Panc1 (cell line): ENCODE measurements around the gene TRIO. TPM values are rescaled to one million over a fixed set of nuclear protein-coding genes. Genes with fewer than 3 reads are reported as not detected.

Experiments used
- ATAC-seq: fragments of 200-7000 bp; cut with Tn5 transposase; 2 replicates; pipeline ENCODE4 v1.9.1; 2020; ENCODE audit warnings: mild to moderate bottlenecking, moderate library complexity
- BruUV-seq: library from RNA; stranded (reverse); fragments of 400-500 nt; replicated peaks from 2 replicates; lab custom pipeline; 2021; lab: Mats Ljungman, UMichigan
- CTCF ChIA-PET: fragments of 300-600 bp; sonication (Branson Sonifier 250); formaldehyde crosslinking; loops from one replicate; lab custom pipeline; 2022; ENCODE audit warnings: antibody characterized with exemption; lab: Charles Lee
- POLR2A ChIA-PET: fragments of 300-600 bp; sonication (Branson Sonifier 250); formaldehyde crosslinking; loops from one replicate; lab custom pipeline; 2022; ENCODE audit warnings: antibody characterized with exemption; lab: Charles Lee
- DNase-seq: peaks from one replicate; pipeline ENCODE4 v3.0.0-alpha.2; 2010; ENCODE audit warnings: low read depth, low spot score
- H3K27ac ChIP-seq: 2 replicates; pipeline ENCODE4 v1.5.1; 2011; ENCODE audit warnings: mild to moderate bottlenecking, low read length, inconsistent platforms
- H3K27me3 ChIP-seq: fragments of 200-500 bp; sonication (Bioruptor generic); 2 replicates; pipeline ENCODE4 v1.6.0; 2014; ENCODE audit warnings: low read length, inconsistent platforms; ENCODE audit not compliant: control insufficient read depth, insufficient read depth
- H3K36me3 ChIP-seq: fragments of 200-500 bp; sonication (Bioruptor generic); 2 replicates; pipeline ENCODE4 v1.5.1; 2014; ENCODE audit warnings: inconsistent platforms, mild to moderate bottlenecking, low read length, moderate library complexity; ENCODE audit not compliant: control insufficient read depth, insufficient read depth
- H3K4me1 ChIP-seq: 2 replicates; pipeline ENCODE4 v1.5.1; 2011; ENCODE audit warnings: inconsistent platforms, mild to moderate bottlenecking, low read length, moderate library complexity; ENCODE audit not compliant: control insufficient read depth, insufficient read depth
- H3K4me3 ChIP-seq, 2 experiments: 2 replicates each; pipeline ENCODE4 v1.5.1; 2011 to 2012; ENCODE audit warnings: low read depth in 2 of 2, low read length in 2 of 2, mild to moderate bottlenecking in 2 of 2, inconsistent platforms in 1 of 2, moderate library complexity in 1 of 2
- H3K9me3 ChIP-seq: fragments of 200-500 bp; sonication (Bioruptor generic); 2 replicates; pipeline ENCODE4 v1.5.1; 2014; ENCODE audit warnings: low read depth, mild to moderate bottlenecking, inconsistent platforms, low read length, moderate library complexity; ENCODE audit not compliant: control insufficient read depth, insufficient read depth
- POLR2AphosphoS5 ChIP-seq: IDR thresholded peaks from 2 replicates; pipeline ENCODE4 v1.6.1; 2012; ENCODE audit warnings: mild to moderate bottlenecking, low read depth, low read length, moderate library complexity
- REST ChIP-seq, 2 experiments: IDR thresholded peaks; 2 replicates each; pipeline ENCODE4 v1.6.1; 2011 to 2012; ENCODE audit warnings: low read depth in 2 of 2, control low read depth in 1 of 2, low read length in 1 of 2, mild to moderate bottlenecking in 1 of 2, moderate library complexity in 1 of 2; ENCODE audit not compliant: insufficient read depth in 1 of 2
- SIN3A ChIP-seq: IDR thresholded peaks from 2 replicates; pipeline ENCODE4 v1.6.1; 2012; ENCODE audit warnings: low read depth, mild to moderate bottlenecking, low read length, moderate library complexity, borderline replicate concordance; ENCODE audit not compliant: insufficient read depth
- TCF7L2 ChIP-seq: IDR thresholded peaks from 2 replicates; pipeline ENCODE4 v1.6.1; 2011; ENCODE audit warnings: mild to moderate bottlenecking, low read depth, low read length, inconsistent platforms
- in situ Hi-C: cut with HindIII; loops from 2 replicates; pipeline ENCODE4 v1.10.0; 2016; ENCODE audit warnings: low sequenced_read_pairs, low pct_unique_long_range_greater_than_20kb
- intact Hi-C: fragments of 100-400 bp; cut with micrococcal nuclease; formaldehyde crosslinking; loops from one replicate; pipeline ENCODE4 v1.10.0; 2022; ENCODE audit not compliant: unreplicated experiment
- total RNA-seq: library from RNA; stranded (reverse); gene quantifications from one replicate; pipeline ENCODE4 v1.2.1, GENCODE V29; 2021; ENCODE audit not compliant: unreplicated experiment
- TF ChIP-seq, protein P1 (sequence below): fragments of 450-650 bp; IDR thresholded peaks from 2 replicates; pipeline ENCODE4 v1.5.1; 2017; ENCODE audit warnings: mild to moderate bottlenecking

Gene TRIO
- total RNA-seq, 1 experiment from 2014 or later, result 349 TPM

DNA sequence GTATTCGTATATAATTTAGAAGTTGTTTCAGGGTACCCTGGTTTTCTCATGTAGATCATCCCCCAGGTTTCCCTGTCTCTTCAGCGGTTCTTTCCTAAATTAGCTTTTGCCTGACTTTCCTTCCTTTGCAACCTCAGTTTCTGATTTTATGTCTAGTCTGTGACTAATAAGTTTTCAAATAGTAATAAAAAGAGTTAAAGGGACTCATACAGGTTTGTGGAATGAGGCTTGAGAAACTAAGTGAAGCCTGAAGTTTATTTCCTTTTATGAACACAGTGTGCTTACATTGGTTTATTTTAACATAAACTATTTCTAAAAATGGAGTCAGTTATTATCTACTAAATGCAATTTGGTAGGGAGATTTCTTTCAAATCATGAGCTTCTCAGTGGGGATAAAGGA lies 96.8 kb downstream of the TRIO start:
- in situ Hi-C loops, result no loop called here
- ATAC-seq (no peak), DNase-seq (no peak)
- Histone ChIP-seq H3K27me3 (no peaks in the 10 kb centered on the region), H3K36me3 (no peaks in the 10 kb centered on the region; the same call in 1 of the 2 replicates), H3K4me1 (peaks cover 99% of the 10 kb centered on the region), H3K27ac (peak overlapping the region; percentile 86), H3K9me3 (no peaks in the 10 kb centered on the region), H3K4me3 (no peak overlapping the region)
- ChIA-PET CTCF (no interaction called here), POLR2A (no interaction called here)
- TF ChIP-seq TCF7L2 (no peak), REST (IDR thresholded peaks at IDR 0.05; ENCODE audit: insufficient read depth in 1 of 2, low read depth in 2 of 2, low read length in 1 of 2) (no peak), SIN3A (no peak), POLR2AphosphoS5 (no peak)
- TF ChIP-seq, protein P1, sequence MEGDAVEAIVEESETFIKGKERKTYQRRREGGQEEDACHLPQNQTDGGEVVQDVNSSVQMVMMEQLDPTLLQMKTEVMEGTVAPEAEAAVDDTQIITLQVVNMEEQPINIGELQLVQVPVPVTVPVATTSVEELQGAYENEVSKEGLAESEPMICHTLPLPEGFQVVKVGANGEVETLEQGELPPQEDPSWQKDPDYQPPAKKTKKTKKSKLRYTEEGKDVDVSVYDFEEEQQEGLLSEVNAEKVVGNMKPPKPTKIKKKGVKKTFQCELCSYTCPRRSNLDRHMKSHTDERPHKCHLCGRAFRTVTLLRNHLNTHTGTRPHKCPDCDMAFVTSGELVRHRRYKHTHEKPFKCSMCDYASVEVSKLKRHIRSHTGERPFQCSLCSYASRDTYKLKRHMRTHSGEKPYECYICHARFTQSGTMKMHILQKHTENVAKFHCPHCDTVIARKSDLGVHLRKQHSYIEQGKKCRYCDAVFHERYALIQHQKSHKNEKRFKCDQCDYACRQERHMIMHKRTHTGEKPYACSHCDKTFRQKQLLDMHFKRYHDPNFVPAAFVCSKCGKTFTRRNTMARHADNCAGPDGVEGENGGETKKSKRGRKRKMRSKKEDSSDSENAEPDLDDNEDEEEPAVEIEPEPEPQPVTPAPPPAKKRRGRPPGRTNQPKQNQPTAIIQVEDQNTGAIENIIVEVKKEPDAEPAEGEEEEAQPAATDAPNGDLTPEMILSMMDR, result no peak
- no TSS peak for BruUV-seq
- intact Hi-C loops, result no loop called here

DNA sequence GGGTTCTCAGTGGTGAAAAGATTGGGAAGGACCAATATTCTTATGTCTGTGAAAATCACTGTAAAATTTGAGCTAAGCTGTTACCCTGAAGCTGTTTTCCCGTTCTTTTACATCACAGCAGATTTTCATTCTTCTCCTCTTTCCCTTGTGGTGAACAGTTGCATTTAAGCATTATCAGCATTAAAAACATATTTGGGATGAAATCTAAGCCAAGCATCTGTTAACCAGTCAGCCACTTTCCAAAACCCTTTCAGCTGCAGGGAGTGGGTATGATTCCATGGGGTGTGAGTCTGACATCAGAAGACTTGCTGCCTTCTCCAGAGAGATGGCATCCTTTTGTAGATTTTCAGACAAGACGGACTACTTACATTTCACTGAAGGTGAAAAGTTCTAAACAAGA lies 97.2 kb downstream of the TRIO start:
- ATAC-seq (no peak), DNase-seq (no peak)
- H3K27ac ChIP-seq, result peak overlapping the region; percentile 86
- no peak overlapping the region for H3K4me3 ChIP-seq
- BruUV-seq, result TSS peak; percentile 9
- in situ Hi-C loops, result no loop called here
- no peaks in the 10 kb centered on the region for H3K9me3 ChIP-seq
- ChIA-PET POLR2A (no interaction called here), CTCF (no interaction called here)
- no peaks in the 10 kb centered on the region; the same call in 1 of the 2 replicates for H3K36me3 ChIP-seq
- no peaks in the 10 kb centered on the region for H3K27me3 ChIP-seq
- peaks cover 99% of the 10 kb centered on the region for H3K4me1 ChIP-seq
- no peak for TF ChIP-seq REST (IDR thresholded peaks at IDR 0.05; ENCODE audit: insufficient read depth in 1 of 2, low read depth in 2 of 2, low read length in 1 of 2)
- intact Hi-C loops, result no loop called here
